Measurements from ENCODE around the gene FOXO4.

- TF ChIP-seq MAX (IDR thresholded peaks at IDR 0.05) (no peak), EP300 (IDR thresholded peaks at IDR 0.05; ENCODE audit: borderline replicate concordance) (no peak), TAF1 (IDR thresholded peaks at IDR 0.05; ENCODE audit: low read depth) (no peak), YY1 (IDR thresholded peaks at IDR 0.05; ENCODE audit: low read depth) (no peak), TEAD4 (IDR thresholded peaks at IDR 0.05) (no peak), EGR1 (IDR thresholded peaks at IDR 0.05) (no peak), NFIC (IDR thresholded peaks at IDR 0.05) (no peak), CREB1 (IDR thresholded peaks at IDR 0.05; ENCODE audit: low read depth) (no peak), RAD21 (IDR thresholded peaks at IDR 0.05; ENCODE audit: low read depth) (peak; percentile 40; the same call in 1 of the 2 replicates)
- TF ChIP-seq, protein P1, sequence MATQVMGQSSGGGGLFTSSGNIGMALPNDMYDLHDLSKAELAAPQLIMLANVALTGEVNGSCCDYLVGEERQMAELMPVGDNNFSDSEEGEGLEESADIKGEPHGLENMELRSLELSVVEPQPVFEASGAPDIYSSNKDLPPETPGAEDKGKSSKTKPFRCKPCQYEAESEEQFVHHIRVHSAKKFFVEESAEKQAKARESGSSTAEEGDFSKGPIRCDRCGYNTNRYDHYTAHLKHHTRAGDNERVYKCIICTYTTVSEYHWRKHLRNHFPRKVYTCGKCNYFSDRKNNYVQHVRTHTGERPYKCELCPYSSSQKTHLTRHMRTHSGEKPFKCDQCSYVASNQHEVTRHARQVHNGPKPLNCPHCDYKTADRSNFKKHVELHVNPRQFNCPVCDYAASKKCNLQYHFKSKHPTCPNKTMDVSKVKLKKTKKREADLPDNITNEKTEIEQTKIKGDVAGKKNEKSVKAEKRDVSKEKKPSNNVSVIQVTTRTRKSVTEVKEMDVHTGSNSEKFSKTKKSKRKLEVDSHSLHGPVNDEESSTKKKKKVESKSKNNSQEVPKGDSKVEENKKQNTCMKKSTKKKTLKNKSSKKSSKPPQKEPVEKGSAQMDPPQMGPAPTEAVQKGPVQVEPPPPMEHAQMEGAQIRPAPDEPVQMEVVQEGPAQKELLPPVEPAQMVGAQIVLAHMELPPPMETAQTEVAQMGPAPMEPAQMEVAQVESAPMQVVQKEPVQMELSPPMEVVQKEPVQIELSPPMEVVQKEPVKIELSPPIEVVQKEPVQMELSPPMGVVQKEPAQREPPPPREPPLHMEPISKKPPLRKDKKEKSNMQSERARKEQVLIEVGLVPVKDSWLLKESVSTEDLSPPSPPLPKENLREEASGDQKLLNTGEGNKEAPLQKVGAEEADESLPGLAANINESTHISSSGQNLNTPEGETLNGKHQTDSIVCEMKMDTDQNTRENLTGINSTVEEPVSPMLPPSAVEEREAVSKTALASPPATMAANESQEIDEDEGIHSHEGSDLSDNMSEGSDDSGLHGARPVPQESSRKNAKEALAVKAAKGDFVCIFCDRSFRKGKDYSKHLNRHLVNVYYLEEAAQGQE (IDR thresholded peaks at IDR 0.05; ENCODE audit: low read depth) = no peak
- TF ChIP-seq, protein P2, sequence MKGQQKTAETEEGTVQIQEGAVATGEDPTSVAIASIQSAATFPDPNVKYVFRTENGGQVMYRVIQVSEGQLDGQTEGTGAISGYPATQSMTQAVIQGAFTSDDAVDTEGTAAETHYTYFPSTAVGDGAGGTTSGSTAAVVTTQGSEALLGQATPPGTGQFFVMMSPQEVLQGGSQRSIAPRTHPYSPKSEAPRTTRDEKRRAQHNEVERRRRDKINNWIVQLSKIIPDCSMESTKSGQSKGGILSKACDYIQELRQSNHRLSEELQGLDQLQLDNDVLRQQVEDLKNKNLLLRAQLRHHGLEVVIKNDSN (IDR thresholded peaks at IDR 0.05) = no peak
Observed at GRCh38 chrX:71128915-71129765, 33.5 kb downstream of the FOXO4 start.

Data from Ishikawa (cell line).